ENCODE data around the gene SLC4A8.

GRCh38 chr12:51434305-51434704, 9.7 kb downstream of the SLC4A8 start:
- no peak for TF ChIP-seq POLR2A (IDR thresholded peaks at IDR 0.05)
- TF ChIP-seq CTCF (IDR thresholded peaks at IDR 0.05) = no peak
- no peak for TF ChIP-seq POLR2AphosphoS5 (IDR thresholded peaks at IDR 0.05)
- TF ChIP-seq EP300 (IDR thresholded peaks at IDR 0.05) = no peak
